HG02763 (cell line): ENCODE data around the gene EBLN1.
"Not testable (repeated sequence)": the region's sequence is repeated elsewhere in the genome, so short reads cannot be mapped to it uniquely, and the experiment has no call there.

ENCODE experiments used
- ATAC-seq: cut with Tn5 transposase; IDR thresholded peaks from one replicate; pipeline ENCODE4 v1.9.1; 2021; ENCODE audit warnings: mild to moderate bottlenecking, moderate library complexity; ENCODE audit not compliant: unreplicated experiment

Gene EBLN1

GRCh38 chr10:22228943-22229801 lies 11.4 kb upstream of the EBLN1 start:
- ATAC-seq: peak; percentile 81

- ATAC-seq: no peak
Measured at GRCh38 chr10:22228167-22228938, 10.5 kb upstream of the EBLN1 start.

- ATAC-seq: no peak
Measured at GRCh38 chr10:22226599-22226998, 8.8 kb upstream of the EBLN1 start.

GRCh38 chr10:22222236-22223190 lies 4.7 kb upstream of the EBLN1 start:
- no peak for ATAC-seq

- ATAC-seq: no peak
Measured at GRCh38 chr10:22219308-22219707, 1.5 kb upstream of the EBLN1 start.

GRCh38 chr10:22218448-22218847 lies 633 bp upstream of the EBLN1 start:
- ATAC-seq: no peak

GRCh38 chr10:22217084-22217483 lies 731 bp downstream of the EBLN1 start:
- ATAC-seq: not testable (repeated sequence)

- no peak for ATAC-seq
Measured at GRCh38 chr10:22210267-22210666, 7.5 kb downstream of the EBLN1 start.

- ATAC-seq: no peak
Measured at GRCh38 chr10:22193945-22194344, 23.9 kb downstream of the EBLN1 start.

GRCh38 chr10:22185586-22185985 lies 32.2 kb downstream of the EBLN1 start:
- no peak for ATAC-seq

- ATAC-seq: no peak
Measured at GRCh38 chr10:22183771-22184461, 33.9 kb downstream of the EBLN1 start.

- ATAC-seq: no peak
Measured at GRCh38 chr10:22180724-22181123, 37.1 kb downstream of the EBLN1 start.

- ATAC-seq: no peak
Measured at GRCh38 chr10:22174442-22174841, 43.4 kb downstream of the EBLN1 start.

GRCh38 chr10:22171131-22171530 lies 46.7 kb downstream of the EBLN1 start:
- ATAC-seq: no peak

- no peak for ATAC-seq
Measured at GRCh38 chr10:22170582-22170981, 47.2 kb downstream of the EBLN1 start.

GRCh38 chr10:22159979-22160378 lies 57.8 kb downstream of the EBLN1 start:
- no peak for ATAC-seq

- no peak for ATAC-seq
Measured at GRCh38 chr10:22159180-22159579, 58.6 kb downstream of the EBLN1 start.
